PFSK-1 (cell line): Measurements from ENCODE around the gene KRT16.

Experiments used
- POLR2AphosphoS5 ChIP-seq: IDR thresholded peaks from 2 replicates; pipeline ENCODE4 v1.6.1; 2012; ENCODE audit warnings: low read depth, mild to moderate bottlenecking, control low read depth, low read length, moderate library complexity
- TF ChIP-seq, protein P1 (sequence below), 2 experiments: IDR thresholded peaks; 2 replicates each; pipeline versions ENCODE4 v1.6.1 to v1.8.0; 2011 to 2012; ENCODE audit warnings: low read depth in 2 of 2, low read length in 2 of 2, control low read depth in 1 of 2, inconsistent platforms in 1 of 2, mild to moderate bottlenecking in 1 of 2, moderate library complexity in 1 of 2; ENCODE audit not compliant: insufficient read depth in 1 of 2

DNA sequence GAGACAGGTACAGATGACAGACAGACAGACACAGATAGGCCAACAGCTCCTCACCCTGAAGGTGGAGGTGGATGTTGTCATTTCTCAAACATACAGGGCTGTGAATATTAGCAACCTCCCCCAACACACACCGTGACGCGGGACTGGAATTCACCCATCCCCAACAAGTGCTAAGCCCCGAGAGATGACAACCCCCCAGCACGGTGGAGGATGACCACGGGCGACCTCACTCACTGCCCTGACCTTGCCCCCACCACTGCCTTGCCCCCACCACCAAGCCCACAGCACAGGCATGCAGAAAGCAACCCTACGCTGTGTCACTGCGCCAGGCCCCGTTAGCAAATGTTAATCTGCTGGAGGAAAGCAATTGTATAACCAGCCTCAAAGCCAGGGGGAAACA, 16.7 kb upstream of the KRT16 start:
- TF ChIP-seq POLR2AphosphoS5 = no peak
- TF ChIP-seq, protein P1, sequence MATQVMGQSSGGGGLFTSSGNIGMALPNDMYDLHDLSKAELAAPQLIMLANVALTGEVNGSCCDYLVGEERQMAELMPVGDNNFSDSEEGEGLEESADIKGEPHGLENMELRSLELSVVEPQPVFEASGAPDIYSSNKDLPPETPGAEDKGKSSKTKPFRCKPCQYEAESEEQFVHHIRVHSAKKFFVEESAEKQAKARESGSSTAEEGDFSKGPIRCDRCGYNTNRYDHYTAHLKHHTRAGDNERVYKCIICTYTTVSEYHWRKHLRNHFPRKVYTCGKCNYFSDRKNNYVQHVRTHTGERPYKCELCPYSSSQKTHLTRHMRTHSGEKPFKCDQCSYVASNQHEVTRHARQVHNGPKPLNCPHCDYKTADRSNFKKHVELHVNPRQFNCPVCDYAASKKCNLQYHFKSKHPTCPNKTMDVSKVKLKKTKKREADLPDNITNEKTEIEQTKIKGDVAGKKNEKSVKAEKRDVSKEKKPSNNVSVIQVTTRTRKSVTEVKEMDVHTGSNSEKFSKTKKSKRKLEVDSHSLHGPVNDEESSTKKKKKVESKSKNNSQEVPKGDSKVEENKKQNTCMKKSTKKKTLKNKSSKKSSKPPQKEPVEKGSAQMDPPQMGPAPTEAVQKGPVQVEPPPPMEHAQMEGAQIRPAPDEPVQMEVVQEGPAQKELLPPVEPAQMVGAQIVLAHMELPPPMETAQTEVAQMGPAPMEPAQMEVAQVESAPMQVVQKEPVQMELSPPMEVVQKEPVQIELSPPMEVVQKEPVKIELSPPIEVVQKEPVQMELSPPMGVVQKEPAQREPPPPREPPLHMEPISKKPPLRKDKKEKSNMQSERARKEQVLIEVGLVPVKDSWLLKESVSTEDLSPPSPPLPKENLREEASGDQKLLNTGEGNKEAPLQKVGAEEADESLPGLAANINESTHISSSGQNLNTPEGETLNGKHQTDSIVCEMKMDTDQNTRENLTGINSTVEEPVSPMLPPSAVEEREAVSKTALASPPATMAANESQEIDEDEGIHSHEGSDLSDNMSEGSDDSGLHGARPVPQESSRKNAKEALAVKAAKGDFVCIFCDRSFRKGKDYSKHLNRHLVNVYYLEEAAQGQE (IDR thresholded peaks at IDR 0.05; ENCODE audit: insufficient read depth in 1 of 2, low read depth in 2 of 2, low read length in 2 of 2) = no peak
